HG03095 (cell line): ENCODE measurements around the gene SPTBN4.
"Not testable (repeated sequence)": the region's sequence is repeated elsewhere in the genome, so short reads cannot be mapped to it uniquely, and the experiment has no call there.

Experiments used
- ATAC-seq: cut with Tn5 transposase; IDR thresholded peaks from one replicate; pipeline ENCODE4 v1.9.1; 2021; ENCODE audit warnings: moderate library complexity; ENCODE audit not compliant: unreplicated experiment

SPTBN4 gene

GRCh38 chr19:40528078-40528477 is 61.3 kb downstream of the SPTBN4 start:
- ATAC-seq, result no peak

GRCh38 chr19:40528533-40529092 is 61.8 kb downstream of the SPTBN4 start:
- ATAC-seq, result no peak

DNA sequence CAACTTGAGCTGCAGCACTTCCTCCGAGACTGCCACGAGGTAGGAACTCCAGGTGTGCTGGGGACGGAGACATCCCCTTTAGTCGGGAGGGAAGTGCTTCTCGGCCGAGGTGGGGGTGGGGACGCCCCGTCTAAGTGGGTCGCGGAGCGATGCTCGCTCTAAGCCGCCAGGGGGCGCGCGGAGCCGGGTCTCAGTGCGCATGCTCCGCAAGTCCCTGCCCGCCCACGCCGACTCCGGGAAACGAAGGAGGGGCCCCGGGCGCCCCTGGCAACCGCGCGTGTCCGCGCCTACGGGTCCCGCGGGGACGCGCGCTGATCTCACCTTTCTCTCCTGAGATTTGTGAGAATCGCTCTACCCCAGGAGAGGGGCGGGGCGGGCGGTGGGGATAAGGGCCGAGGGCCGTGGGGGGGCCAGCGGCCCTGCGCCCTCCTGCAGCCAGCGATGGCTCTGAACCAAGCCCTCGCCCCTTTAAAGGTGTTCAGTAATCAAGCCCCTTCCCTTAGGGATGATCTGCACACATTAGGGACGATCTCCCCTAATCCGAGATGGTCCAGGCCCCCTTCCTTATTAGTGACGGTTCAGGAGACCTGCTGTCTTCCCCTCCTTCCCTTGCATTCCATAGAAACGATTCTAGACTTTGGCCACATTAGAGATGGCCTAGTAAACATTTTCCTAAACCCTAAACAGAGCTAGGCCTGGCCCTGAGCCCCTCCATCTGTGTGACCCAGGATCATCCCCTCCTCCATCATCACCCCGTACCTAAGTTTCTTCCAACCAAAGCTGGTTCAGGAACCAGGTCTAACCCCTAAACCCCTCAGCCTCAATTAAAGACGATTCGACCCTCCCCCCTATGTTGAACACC is 62.5 kb downstream of the SPTBN4 start:
- no peak for ATAC-seq

- no peak for ATAC-seq
Observed at GRCh38 chr19:40530091-40530901, 63.5 kb downstream of the SPTBN4 start.

- no peak for ATAC-seq
Observed at GRCh38 chr19:40533508-40533907, 66.7 kb downstream of the SPTBN4 start.

- no peak for ATAC-seq
Observed at GRCh38 chr19:40534148-40534547, 67.3 kb downstream of the SPTBN4 start.

DNA sequence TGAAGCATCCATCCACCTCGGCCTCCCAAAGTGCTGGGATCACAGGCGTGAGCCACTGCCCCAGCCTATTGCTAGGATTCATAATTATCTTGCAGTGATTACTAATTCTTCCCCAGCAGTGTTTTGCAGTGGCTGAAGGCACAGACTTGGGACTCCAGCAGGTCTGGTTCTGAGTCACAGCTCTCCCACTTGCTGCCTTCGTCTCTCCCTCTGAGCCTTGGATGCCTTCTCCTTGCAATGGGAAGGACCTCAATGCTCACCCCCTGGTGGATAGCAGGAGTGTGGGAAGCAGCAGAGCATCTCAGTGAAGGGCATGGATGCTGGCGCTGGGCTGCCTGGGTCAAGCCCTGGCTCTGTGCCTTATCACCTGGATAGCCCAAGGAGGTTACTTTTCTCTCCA is 72.3 kb downstream of the SPTBN4 start:
- no peak for ATAC-seq

- no peak for ATAC-seq
Observed at GRCh38 chr19:40542202-40542859, 75.5 kb downstream of the SPTBN4 start.

DNA sequence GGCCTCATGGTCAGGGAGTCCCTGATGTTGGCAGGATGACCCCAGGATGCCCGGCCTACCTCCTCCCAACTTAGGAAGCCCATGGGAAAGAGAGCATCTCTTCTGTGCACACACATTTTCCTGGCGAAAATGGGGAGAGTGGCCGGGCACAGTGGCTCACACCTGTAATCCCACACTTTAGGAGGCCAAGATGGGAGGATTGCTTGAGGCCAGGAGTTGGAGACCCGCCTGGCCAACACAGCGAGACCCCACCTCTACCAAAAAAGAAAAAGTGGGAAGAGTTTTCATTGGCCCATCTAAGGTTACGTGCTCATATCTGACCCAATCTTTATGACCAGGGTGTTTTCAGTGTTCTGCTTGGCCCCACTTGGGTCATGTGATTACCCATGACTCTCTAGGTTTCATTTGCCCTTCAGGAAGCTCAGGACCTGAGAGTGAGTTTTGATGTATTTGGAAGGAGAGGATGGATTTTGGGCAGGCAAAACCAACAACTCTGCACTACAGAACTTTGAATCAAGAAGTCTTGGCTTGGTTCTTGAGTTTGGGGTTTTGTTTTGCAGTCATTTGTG is 76.3 kb downstream of the SPTBN4 start:
- no peak for ATAC-seq

DNA sequence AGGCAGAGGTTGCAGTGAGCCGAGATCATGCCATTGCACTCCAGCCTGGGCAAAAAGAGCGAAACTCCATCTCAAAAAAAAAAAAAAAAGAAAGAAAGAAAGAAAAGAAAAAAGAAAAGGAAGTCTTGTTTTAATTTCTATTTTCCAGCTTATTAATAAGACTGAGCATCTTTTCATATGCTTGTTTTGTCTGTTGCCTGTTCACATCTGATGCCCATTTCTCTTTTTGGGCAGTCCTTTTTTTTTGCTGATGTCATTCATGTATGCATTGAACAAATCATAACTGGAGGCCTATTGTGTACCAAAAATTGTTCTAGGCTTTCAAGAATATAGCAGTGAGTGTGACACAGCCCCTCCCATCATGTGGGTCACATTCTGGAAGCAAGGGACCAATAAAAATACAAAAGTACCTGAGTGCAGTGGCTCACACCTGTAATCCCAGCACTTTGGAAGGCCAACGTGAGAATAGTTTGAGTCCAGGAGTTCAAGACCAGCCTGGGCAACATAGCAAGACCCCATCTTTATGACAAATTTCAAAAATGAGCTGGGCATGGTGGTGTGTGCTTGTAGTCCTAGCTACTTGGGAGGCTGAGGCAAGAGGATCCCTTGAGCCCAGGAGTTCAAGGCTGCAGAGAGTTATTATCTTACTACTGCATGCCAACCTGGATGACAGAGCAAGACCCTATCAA is 79.5 kb downstream of the SPTBN4 start:
- not testable (repeated sequence) for ATAC-seq

DNA sequence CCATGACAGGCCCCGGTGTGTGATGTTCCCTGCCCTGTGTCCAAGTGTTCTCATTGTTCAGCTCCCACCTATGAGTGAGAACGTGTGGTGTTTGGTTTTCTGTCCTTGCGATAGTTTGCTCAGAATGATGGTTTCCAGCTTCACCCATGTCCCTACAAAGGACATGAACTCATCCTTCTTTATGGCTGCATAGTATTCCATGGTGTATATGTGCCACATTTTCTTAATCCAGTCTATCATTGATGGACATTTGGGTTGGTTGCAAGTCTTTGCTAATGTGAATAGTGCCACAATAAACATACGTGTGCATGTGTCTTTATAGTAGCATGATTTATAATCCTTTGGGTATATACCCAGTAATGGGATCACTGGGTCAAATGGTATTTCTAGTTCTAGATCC is 80.4 kb downstream of the SPTBN4 start:
- not testable (repeated sequence) for ATAC-seq

- no peak for ATAC-seq
Observed at GRCh38 chr19:40547836-40548235, 81.0 kb downstream of the SPTBN4 start.

GRCh38 chr19:40549007-40549708 is 82.4 kb downstream of the SPTBN4 start:
- ATAC-seq, result no peak

GRCh38 chr19:40550951-40551350 is 84.2 kb downstream of the SPTBN4 start:
- no peak for ATAC-seq

GRCh38 chr19:40552848-40553247 is 86.0 kb downstream of the SPTBN4 start:
- no peak for ATAC-seq

DNA sequence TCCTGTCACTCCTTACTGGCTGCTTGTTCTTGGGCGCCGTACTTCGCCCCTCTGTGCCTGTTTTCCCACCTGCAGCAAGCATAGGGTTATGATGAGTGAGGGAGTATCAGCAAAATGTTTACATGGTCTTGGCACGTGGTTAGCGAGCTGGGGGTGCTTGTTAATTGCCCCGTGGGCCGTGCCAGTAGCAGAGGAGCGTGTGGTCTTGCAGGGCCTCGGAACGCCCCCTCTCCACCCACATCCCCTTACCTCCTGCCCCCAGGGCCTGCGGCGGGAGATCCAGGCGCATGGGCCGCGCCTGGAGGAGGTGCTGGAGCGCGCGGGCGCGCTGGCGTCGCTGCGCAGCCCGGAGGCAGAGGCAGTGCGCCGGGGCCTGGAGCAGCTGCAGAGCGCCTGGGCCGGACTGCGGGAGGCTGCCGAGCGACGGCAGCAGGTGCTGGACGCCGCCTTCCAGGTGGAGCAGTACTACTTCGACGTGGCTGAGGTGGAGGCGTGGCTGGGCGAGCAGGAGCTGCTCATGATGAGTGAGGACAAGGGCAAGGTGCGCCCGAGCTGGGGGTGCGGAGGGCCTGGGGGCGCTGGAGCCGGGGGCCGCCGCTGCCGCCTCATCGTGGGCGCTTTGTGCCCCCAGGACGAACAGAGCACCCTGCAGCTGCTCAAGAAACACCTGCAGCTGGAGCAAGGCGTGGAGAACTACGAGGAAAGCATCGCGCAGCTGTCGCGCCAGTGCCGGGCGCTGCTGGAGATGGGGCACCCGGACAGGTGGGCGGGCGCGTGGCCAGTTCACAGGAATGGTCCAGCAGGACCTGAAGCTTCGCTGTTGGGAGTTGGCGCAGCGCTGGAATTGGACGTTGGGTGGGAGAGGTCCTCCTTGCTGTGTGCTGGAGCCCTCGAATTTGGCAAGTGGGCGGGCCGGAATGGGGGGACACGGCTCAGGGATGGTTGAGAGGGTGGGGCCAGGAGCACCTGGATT is 87.4 kb downstream of the SPTBN4 start:
- no peak for ATAC-seq

GRCh38 chr19:40555978-40556689 is 89.3 kb downstream of the SPTBN4 start:
- no peak for ATAC-seq
